Subcutaneous adipose tissue (tissue), 4 donors: Measurements from ENCODE around the gene GRAMD4. TPM values are rescaled to one million over a fixed set of nuclear protein-coding genes. Genes with fewer than 3 reads are reported as not detected.

Experiments
- CTCF ChIP-seq: fragments of 450-650 bp; IDR thresholded peaks from one replicate; pipeline ENCODE4 v1.5.1; 2016; ENCODE audit warnings: low read depth, mild to moderate bottlenecking, control low read depth, antibody characterized with exemption, moderate library complexity
- total RNA-seq, 4 donors: library from RNA; depleted of rRNA; stranded (reverse); fragments of >200 nt; gene quantifications; one replicate each; pipeline ENCODE4 v1.1.0, GENCODE V29; 2016

The GRAMD4 gene
- total RNA-seq, 4 donors from 2014 or later, result 9.9 to 39.4 (median 23.0) TPM

- TF ChIP-seq CTCF, result no peak
Observed at GRCh38 chr22:46640293-46641055, 20.3 kb downstream of the GRAMD4 start.

- no peak for TF ChIP-seq CTCF
Observed at GRCh38 chr22:46641811-46642266, 21.7 kb downstream of the GRAMD4 start.

GRCh38 chr22:46646531-46647215 lies 26.5 kb downstream of the GRAMD4 start:
- TF ChIP-seq CTCF, result no peak

GRCh38 chr22:46649141-46650077 lies 29.2 kb downstream of the GRAMD4 start:
- no peak for TF ChIP-seq CTCF

- no peak for TF ChIP-seq CTCF
Observed at GRCh38 chr22:46650078-46650810, 30.1 kb downstream of the GRAMD4 start.

- TF ChIP-seq CTCF, result no peak
Observed at GRCh38 chr22:46651316-46651715, 31.1 kb downstream of the GRAMD4 start.
